GM12891 (cell line): ENCODE results near the gene CRPPA.

Source experiments
- POLR2A ChIP-seq: IDR thresholded peaks from 2 replicates; pipeline ENCODE4 v1.6.1; 2011; ENCODE audit warnings: low read depth, low read length, control low read depth
- POLR2AphosphoS5 ChIP-seq: IDR thresholded peaks from 2 replicates; pipeline ENCODE4 v1.6.1; 2011; ENCODE audit warnings: low read depth, low read length, control low read depth
- TAF1 ChIP-seq: IDR thresholded peaks from 2 replicates; pipeline ENCODE4 v1.6.1; 2011; ENCODE audit warnings: low read depth, low read length, control low read depth

GRCh38 chr7:16412274-16413254 is 8.8 kb downstream of the CRPPA start:
- TF ChIP-seq POLR2A (no peak), TAF1 (no peak), POLR2AphosphoS5 (no peak)
